ENCODE data around the gene SMARCAD1.
A peak's percentile ranks its signal among the peaks of the same experiment; 100 is the strongest.

SMARCAD1 gene

GRCh38 chr4:94216394-94216793, 8.7 kb downstream of the SMARCAD1 start:
- no peak overlapping the region for H3K4me3 ChIP-seq (ENCODE audit: low read depth, low read length)
- no peak for DNase-seq (ENCODE audit: low read depth)
- TF ChIP-seq, protein P1, sequence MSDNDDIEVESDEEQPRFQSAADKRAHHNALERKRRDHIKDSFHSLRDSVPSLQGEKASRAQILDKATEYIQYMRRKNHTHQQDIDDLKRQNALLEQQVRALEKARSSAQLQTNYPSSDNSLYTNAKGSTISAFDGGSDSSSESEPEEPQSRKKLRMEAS (IDR thresholded peaks at IDR 0.05; ENCODE audit: low read depth, low read length) = no peak
- TF ChIP-seq POLR2A (IDR thresholded peaks at IDR 0.05; ENCODE audit: extremely low read depth, insufficient read length) (no peak), CTCF (IDR thresholded peaks at IDR 0.05; ENCODE audit: low read depth, low read length) (no peak), MYC (IDR thresholded peaks at IDR 0.05; ENCODE audit: low read depth, low read length) (no peak)

GRCh38 chr4:94219402-94219801, 11.7 kb downstream of the SMARCAD1 start:
- no peak for TF ChIP-seq POLR2A (IDR thresholded peaks at IDR 0.05; ENCODE audit: extremely low read depth, insufficient read length)
- TF ChIP-seq, protein P1 (IDR thresholded peaks at IDR 0.05; ENCODE audit: low read depth, low read length) = no peak
- no peak for TF ChIP-seq CTCF (IDR thresholded peaks at IDR 0.05; ENCODE audit: low read depth, low read length)
- no peak for TF ChIP-seq MYC (IDR thresholded peaks at IDR 0.05; ENCODE audit: low read depth, low read length)
- no peak for DNase-seq (ENCODE audit: low read depth)
- H3K4me3 ChIP-seq (ENCODE audit: low read depth, low read length) = no peak overlapping the region

- peak; percentile 1 for DNase-seq (ENCODE audit: low read depth)
- TF ChIP-seq POLR2A (IDR thresholded peaks at IDR 0.05; ENCODE audit: extremely low read depth, insufficient read length) (no peak), CTCF (IDR thresholded peaks at IDR 0.05; ENCODE audit: low read depth, low read length) (no peak), MYC (IDR thresholded peaks at IDR 0.05; ENCODE audit: low read depth, low read length) (no peak)
- TF ChIP-seq, protein P1 (IDR thresholded peaks at IDR 0.05; ENCODE audit: low read depth, low read length) = no peak
- H3K4me3 ChIP-seq (ENCODE audit: low read depth, low read length) = no peak overlapping the region
Observed at GRCh38 chr4:94221916-94222315, 14.3 kb downstream of the SMARCAD1 start.

GRCh38 chr4:94225449-94225848, 17.8 kb downstream of the SMARCAD1 start:
- no peak for DNase-seq (ENCODE audit: low read depth)
- TF ChIP-seq MYC (IDR thresholded peaks at IDR 0.05; ENCODE audit: low read depth, low read length) (no peak), POLR2A (IDR thresholded peaks at IDR 0.05; ENCODE audit: extremely low read depth, insufficient read length) (no peak), CTCF (IDR thresholded peaks at IDR 0.05; ENCODE audit: low read depth, low read length) (no peak)
- TF ChIP-seq, protein P1 (IDR thresholded peaks at IDR 0.05; ENCODE audit: low read depth, low read length) = no peak
- no peak overlapping the region for H3K4me3 ChIP-seq (ENCODE audit: low read depth, low read length)

DNA sequence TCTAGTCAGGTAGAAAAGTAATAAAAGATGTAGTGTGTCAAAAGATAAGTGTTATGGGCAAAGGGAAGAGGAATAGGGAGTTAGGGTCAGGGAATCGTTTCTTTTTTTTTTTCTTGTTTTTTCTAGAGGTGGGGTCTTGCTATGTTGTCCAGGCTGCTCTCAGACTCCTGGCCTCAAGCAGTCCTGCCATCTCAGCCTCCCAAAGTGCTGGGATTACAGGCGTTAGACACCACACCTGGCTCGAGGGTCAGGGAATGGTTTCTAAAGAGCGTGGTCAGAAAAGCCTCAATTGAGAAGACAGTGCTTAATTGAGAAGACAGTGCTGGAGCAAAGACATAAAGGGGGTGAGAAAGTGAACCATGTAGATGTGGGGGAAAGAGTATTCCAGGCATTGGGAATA, 19.1 kb downstream of the SMARCAD1 start:
- TF ChIP-seq POLR2A (IDR thresholded peaks at IDR 0.05; ENCODE audit: extremely low read depth, insufficient read length) (no peak), CTCF (IDR thresholded peaks at IDR 0.05; ENCODE audit: low read depth, low read length) (no peak), MYC (IDR thresholded peaks at IDR 0.05; ENCODE audit: low read depth, low read length) (no peak)
- TF ChIP-seq, protein P1 (IDR thresholded peaks at IDR 0.05; ENCODE audit: low read depth, low read length) = no peak
- DNase-seq (ENCODE audit: low read depth) = no peak
- no peak overlapping the region for H3K4me3 ChIP-seq (ENCODE audit: low read depth, low read length)

Measured in NB4 (cell line).